Keratinocyte (primary cell): ENCODE results near the gene CDK17. TPM values are rescaled to one million over a fixed set of nuclear protein-coding genes. Genes with fewer than 3 reads are reported as not detected.

Experiments
- DNase-seq: peaks from one replicate; pipeline ENCODE4 v3.0.0-alpha.2; 2011; ENCODE audit warnings: low read depth, missing footprints, low spot score
- FAIRE-seq: peaks from 2 replicates; lab custom pipeline; 2011; peaks lifted over from hg19 to GRCh38; lab: Jason Lieb, UNC
- H2AFZ ChIP-seq: 2 replicates; pipeline ENCODE4 v1.6.0; 2012; ENCODE audit warnings: low read length, control low read depth, inconsistent platforms; ENCODE audit not compliant: control insufficient read depth
- H3K27ac ChIP-seq: 2 replicates; pipeline ENCODE4 v1.5.1; 2011; ENCODE audit warnings: low read length; ENCODE audit not compliant: control insufficient read depth, insufficient read depth
- H3K27me3 ChIP-seq: 3 replicates; pipeline ENCODE4 v1.6.0; 2011; ENCODE audit warnings: low read length; ENCODE audit not compliant: control insufficient read depth, insufficient read depth; ENCODE audit errors: extremely low read depth
- H3K36me3 ChIP-seq, 2 experiments: 2 replicates in 1 of 2; 3 replicates in 1 of 2; pipeline ENCODE4 v1.5.1; 2011; ENCODE audit warnings: low read length in 2 of 2, mild to moderate bottlenecking in 1 of 2; ENCODE audit not compliant: control insufficient read depth in 2 of 2, insufficient read depth in 2 of 2; ENCODE audit errors: extremely low read depth in 1 of 2
- H3K4me1 ChIP-seq: 3 replicates; pipeline ENCODE4 v1.5.1; 2011; ENCODE audit warnings: low read length; ENCODE audit not compliant: control insufficient read depth, insufficient read depth; ENCODE audit errors: extremely low read depth
- H3K4me2 ChIP-seq: 3 replicates; pipeline ENCODE4 v1.6.0; 2011; ENCODE audit warnings: low read depth, low read length; ENCODE audit not compliant: control insufficient read depth, insufficient read depth; ENCODE audit errors: extremely low read depth
- H3K4me3 ChIP-seq, 3 experiments: fragments of 200-600 bp in 1 of 3; sonication (generic) in 1 of 3; 2 replicates in 2 of 3; 3 replicates in 1 of 3; pipeline ENCODE4 v1.5.1; 2011 to 2016; ENCODE audit warnings: low read length in 3 of 3, mild to moderate bottlenecking in 3 of 3, control low read depth in 2 of 3, inconsistent platforms in 1 of 3, low read depth in 1 of 3, mixed read lengths in 1 of 3, mixed run types in 1 of 3, moderate library complexity in 1 of 3; ENCODE audit not compliant: control insufficient read depth in 2 of 3, insufficient read depth in 2 of 3; ENCODE audit errors: extremely low read depth in 1 of 3
- H3K79me2 ChIP-seq: 2 replicates; pipeline ENCODE4 v1.6.0; 2012; ENCODE audit warnings: low read length; ENCODE audit not compliant: control insufficient read depth, insufficient read depth
- H3K9ac ChIP-seq: 3 replicates; pipeline ENCODE4 v1.6.0; 2011; ENCODE audit warnings: low read length; ENCODE audit not compliant: control insufficient read depth, insufficient read depth; ENCODE audit errors: extremely low read depth
- H3K9me1 ChIP-seq: 3 replicates; pipeline ENCODE4 v1.6.0; 2011; ENCODE audit warnings: low read length; ENCODE audit not compliant: control insufficient read depth, insufficient read depth; ENCODE audit errors: extremely low read depth
- H3K9me3 ChIP-seq: 2 replicates; pipeline ENCODE4 v1.5.1; 2012; ENCODE audit warnings: low read depth, low read length; ENCODE audit not compliant: control insufficient read depth
- H4K20me1 ChIP-seq: 3 replicates; pipeline ENCODE4 v1.6.0; 2011; ENCODE audit warnings: low read length; ENCODE audit not compliant: control insufficient read depth, insufficient read depth; ENCODE audit errors: extremely low read depth
- CTCF ChIP-seq, 3 experiments: IDR thresholded peaks in 1 of 3; conservative IDR thresholded peaks in 1 of 3; optimal IDR thresholded peaks in 1 of 3; 2 replicates in 2 of 3; 3 replicates in 1 of 3; pipeline versions ENCODE3 to v1.5.1; 2011; ENCODE audit warnings: low read length in 3 of 3, mild to moderate bottlenecking in 3 of 3, moderate library complexity in 2 of 3, control low read depth in 1 of 3, inconsistent platforms in 1 of 3; ENCODE audit not compliant: insufficient read depth in 2 of 3; ENCODE audit errors: extremely low read depth in 1 of 3
- EZH2 ChIP-seq: IDR thresholded peaks from one replicate; pipeline ENCODE4 v1.6.1; 2012; ENCODE audit warnings: inconsistent platforms, mild to moderate bottlenecking, low read length, moderate library complexity
- dilution Hi-C: fragments of 300-500 bp; cut with MboI; formaldehyde crosslinking; loops from one replicate; pipeline ENCODE4 v1.7.0; 2020; ENCODE audit warnings: low sequenced_read_pairs; ENCODE audit not compliant: extremely low pct_ligation_motif_present
- polyA plus RNA-seq, 5 experiments: library from polyadenylated mRNA; depleted of rRNA in 3 of 5; stranded (reverse) in 3 of 5; stranded (forward) in 1 of 5; unstranded in 1 of 5; fragments of >200 nt; gene quantifications; 1 replicate in 1 of 5; 2 replicates in 3 of 5; 3 replicates in 1 of 5; pipeline versions ENCODE4 v1.2.1 to v1.2.3, GENCODE V29; 2011 to 2012; ENCODE audit warnings: missing spikeins in 2 of 5, low read depth in 1 of 5, low replicate concordance in 1 of 5

CDK17 gene
- polyA plus RNA-seq, 1 donor (not counting 4 experiments of a cell fraction or from before 2014, with no cell fraction given) = 33.0 TPM

- Histone ChIP-seq H3K79me2 (no peaks in the 10 kb centered on the region), H3K36me3 (no peaks in the 10 kb centered on the region), H3K9me1 (no peaks in the 10 kb centered on the region), H4K20me1 (no peaks in the 10 kb centered on the region), H3K9ac (no peak overlapping the region), H3K4me1 (peaks cover 16% of the 10 kb centered on the region), H3K9me3 (no peaks in the 10 kb centered on the region), H3K27ac (no peak overlapping the region), H2AFZ (no peak overlapping the region), H3K4me3 (no peak overlapping the region), H3K4me2 (no peak overlapping the region), H3K27me3 (no peaks in the 10 kb centered on the region)
- FAIRE-seq (no peak), DNase-seq (no peak)
- TF ChIP-seq CTCF (optimal IDR thresholded peaks at IDR 0.05 in 1 of 3, IDR thresholded peaks at IDR 0.05 in 1 of 3, conservative IDR thresholded peaks at IDR 0.05 in 1 of 3; ENCODE audit: extremely low read depth in 1 of 3, insufficient read depth in 2 of 3, low read length in 3 of 3) = no peak
- TF ChIP-seq EZH2 = no peak
- dilution Hi-C loops = no loop called here
Measured at GRCh38 chr12:96441816-96442215, 41.6 kb upstream of the CDK17 start.

- Histone ChIP-seq H3K27ac (no peak overlapping the region), H2AFZ (no peak overlapping the region), H3K4me2 (no peak overlapping the region), H3K27me3 (no peaks in the 10 kb centered on the region), H3K9me1 (no peaks in the 10 kb centered on the region), H4K20me1 (no peaks in the 10 kb centered on the region), H3K9me3 (no peaks in the 10 kb centered on the region), H3K9ac (no peak overlapping the region), H3K4me1 (no peaks in the 10 kb centered on the region), H3K4me3 (no peak overlapping the region), H3K79me2 (no peaks in the 10 kb centered on the region), H3K36me3 (no peaks in the 10 kb centered on the region)
- TF ChIP-seq EZH2 (no peak), CTCF (optimal IDR thresholded peaks at IDR 0.05 in 1 of 3, IDR thresholded peaks at IDR 0.05 in 1 of 3, conservative IDR thresholded peaks at IDR 0.05 in 1 of 3; ENCODE audit: extremely low read depth in 1 of 3, insufficient read depth in 2 of 3, low read length in 3 of 3) (no peak)
- dilution Hi-C loops = no loop called here
- DNase-seq (no peak), FAIRE-seq (no peak)
Measured at GRCh38 chr12:96438330-96438729, 38.1 kb upstream of the CDK17 start.
